ENCODE data around the gene ARMH1.
"Not testable (repeated sequence)": the region's sequence is repeated elsewhere in the genome, so short reads cannot be mapped to it uniquely, and the experiment has no call there.

The ARMH1 gene

DNA sequence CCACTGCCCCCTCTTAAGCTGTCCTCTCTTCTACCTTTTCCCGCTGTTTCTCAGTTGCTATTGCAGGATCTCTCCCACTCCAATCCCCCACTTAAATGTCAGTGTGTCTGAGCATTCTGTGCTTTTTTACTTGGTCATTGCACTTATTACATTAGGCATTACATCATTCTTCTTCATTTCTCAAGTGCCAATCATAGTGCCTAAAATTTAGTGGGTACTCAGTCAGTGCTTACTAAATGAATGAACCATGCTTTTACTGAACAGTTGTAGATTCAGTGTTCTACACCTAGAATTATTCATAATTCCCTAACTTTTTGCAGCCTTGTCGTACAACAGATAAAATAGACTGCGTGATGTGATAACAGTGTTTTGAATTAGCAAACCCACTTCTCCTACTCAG is 19.4 kb downstream of the ARMH1 start:
- DNase-seq (ENCODE audit: low read depth in 2 of 2, low spot score in 1 of 2), result no peak

DNA sequence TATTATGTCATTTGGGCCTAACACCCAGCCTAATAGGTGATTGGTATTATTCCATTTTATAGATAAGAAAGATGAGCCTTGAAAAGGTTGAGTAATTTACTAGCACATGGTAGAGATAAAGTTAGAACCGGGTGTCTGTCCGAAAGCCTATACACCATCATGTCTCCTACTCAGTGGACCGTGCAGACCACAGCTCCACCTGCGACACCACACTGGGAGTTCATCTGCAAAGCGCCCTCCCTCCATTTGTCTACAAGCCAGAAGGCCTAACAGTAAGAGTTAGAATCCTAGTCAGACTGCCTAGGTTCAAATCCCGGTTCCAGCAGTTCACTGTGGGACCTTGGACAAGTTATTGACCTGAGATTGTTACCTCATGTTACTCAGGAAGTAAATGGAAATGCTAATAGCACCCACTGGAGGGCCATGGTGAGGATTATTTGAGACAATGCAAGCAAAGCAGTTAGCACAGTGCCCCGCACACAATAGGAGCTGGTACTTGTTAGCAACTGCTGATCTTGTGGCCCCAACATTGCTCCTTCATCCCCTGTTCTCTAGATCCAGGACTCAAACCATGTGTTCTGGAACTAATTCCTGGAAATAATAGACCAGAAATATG is 20.5 kb downstream of the ARMH1 start:
- no peak for DNase-seq (ENCODE audit: low read depth in 2 of 2, low spot score in 1 of 2)

DNA sequence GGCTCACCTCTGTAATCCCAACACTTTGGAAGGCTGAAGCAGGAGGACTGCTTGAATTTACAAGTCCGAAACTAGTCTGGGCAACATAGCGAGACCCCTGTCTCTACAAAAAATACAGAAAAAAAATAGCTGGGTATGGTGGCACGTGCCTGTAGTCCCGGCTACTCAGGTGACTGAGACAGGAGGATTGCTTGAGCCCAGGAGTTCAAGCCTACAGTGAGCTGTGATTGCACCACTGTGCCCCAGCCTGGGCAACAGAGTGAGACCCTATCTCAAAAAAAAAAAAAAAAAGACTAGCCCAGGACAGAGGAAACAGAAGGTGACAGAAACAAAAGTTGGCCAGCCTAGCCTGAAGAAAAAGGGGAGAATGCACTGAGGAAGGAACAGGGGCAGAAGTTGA is 21.2 kb downstream of the ARMH1 start:
- DNase-seq (ENCODE audit: low read depth in 2 of 2, low spot score in 1 of 2), result no peak

DNA sequence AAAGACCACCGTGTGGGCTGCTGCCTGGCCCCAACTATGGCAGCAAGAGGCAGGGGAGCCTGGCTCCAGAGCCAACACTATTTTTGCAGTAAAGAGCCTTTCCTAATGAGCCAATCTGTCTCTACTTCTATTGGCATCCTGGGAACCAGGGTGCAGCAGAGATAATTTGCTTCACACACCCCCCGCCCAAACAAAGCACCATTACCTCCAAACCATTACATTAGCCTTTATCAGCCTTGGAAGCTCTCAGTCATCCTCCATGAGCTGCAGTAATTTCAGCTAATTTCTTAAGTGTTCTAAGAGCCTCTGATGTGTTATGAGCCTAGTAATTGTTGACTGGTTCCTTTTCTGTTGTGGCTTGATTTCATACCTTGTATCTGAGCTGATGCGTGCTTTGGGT is 21.6 kb downstream of the ARMH1 start:
- DNase-seq (ENCODE audit: low read depth in 2 of 2, low spot score in 1 of 2), result no peak

DNA sequence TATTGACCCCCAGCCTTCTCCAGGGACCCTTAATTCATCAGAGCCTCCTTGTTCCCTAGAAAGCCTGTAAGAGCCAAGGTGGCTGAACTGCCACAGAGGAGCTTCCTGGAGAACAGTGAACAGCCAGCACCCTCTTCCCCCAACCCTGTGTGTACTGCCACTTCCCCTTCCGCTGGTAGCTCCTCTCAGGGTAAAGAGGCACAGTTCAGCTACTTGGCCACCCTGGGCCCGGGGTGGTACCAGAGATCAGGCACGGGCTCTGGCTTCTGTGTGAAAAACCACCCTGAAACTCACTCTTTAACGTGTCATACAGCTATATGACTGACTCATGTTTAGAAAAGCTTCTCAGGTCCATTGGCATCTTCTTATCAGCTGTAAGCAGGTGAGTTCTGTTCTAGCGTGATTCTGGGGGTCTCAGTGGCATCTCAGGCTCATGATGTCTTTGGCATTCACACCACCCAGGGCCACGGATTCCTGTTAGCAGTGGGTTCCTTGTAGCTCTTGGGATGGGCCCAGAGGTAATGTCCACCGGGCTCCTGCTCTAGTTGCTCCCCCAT is 22.4 kb downstream of the ARMH1 start:
- DNase-seq (ENCODE audit: low read depth in 2 of 2, low spot score in 1 of 2), result no peak

DNA sequence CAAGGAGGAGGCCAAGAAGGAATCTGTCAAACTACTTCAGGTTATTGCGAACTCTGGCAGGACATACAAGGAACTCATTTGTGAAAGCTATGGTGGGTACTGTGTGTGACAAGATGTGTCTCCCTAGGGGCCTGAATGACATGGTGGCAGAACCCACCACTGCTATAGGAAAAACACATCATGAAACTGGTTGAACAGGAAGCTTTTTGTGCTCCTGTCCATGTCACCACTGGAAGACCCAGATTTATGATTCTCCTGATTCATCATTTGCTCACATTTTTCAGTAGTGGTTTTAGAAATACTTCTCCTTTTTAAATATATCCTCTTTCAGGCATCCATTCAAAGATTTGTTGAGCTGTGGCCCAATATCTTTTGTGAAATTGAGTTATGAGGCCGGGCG is 23.6 kb downstream of the ARMH1 start:
- no peak for DNase-seq (ENCODE audit: low read depth in 2 of 2, low spot score in 1 of 2)

DNA sequence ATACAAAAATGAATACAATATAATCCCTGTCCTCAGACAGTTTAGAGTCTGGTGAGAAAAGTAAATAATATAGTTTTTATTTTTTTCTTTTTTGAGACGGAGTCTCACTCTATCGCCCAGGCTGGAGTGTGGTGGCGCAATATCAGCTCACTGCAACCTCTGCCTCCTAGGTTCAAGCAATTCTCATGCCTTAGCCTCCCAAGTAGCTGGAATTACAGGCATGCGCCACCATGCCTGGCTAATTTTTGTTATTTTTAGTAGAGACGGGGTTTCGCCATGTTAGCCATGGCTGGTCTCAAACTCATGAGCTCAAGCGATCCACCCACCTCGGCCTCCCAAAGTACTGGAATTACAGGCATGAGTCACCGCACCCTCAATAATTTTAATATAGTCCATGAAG is 24.9 kb downstream of the ARMH1 start:
- not testable (repeated sequence) for DNase-seq (ENCODE audit: low read depth in 2 of 2, low spot score in 1 of 2)

DNA sequence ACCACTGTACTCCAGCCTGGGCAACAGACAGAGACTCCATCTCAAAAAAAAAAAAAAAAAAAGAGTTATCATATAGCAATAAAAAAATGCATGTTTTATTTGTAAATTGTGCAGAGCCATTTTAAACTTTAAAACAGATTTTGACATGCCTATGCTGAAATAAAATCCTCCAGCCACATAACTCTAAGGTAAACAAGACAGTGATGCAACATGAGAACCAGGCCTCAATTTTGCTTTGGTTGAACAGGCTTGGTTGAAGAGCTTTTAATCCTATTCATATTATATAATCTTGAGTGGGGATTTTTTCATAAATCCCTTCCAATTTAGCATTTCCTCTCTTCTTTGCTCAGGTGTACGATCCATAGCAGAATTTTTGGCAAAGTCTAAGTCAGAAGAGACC is 26.1 kb downstream of the ARMH1 start:
- DNase-seq (ENCODE audit: low read depth in 2 of 2, low spot score in 1 of 2), result no peak

DNA sequence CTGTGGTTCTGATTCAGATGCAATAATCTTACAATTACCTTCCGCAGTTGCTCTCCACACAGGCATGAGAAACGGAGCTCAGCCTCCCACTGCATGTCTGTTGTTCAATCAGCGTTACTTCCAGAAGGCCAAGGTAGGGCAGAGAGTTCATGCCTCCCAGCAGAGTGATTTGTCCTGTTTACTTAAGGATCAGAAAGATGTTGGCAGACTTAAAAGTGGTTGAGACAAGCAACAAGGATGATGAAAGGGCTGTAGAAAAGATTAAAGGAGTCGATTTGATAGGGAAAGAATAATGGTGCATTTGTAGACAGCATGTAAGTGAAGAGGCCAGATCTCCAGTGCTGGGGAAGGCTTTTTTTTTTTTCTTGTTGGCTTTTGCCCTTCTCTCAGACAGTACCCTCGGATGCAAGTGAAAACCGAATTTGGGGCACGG is 26.6 kb downstream of the ARMH1 start:
- DNase-seq (ENCODE audit: low read depth in 2 of 2, low spot score in 1 of 2), result no peak

DNA sequence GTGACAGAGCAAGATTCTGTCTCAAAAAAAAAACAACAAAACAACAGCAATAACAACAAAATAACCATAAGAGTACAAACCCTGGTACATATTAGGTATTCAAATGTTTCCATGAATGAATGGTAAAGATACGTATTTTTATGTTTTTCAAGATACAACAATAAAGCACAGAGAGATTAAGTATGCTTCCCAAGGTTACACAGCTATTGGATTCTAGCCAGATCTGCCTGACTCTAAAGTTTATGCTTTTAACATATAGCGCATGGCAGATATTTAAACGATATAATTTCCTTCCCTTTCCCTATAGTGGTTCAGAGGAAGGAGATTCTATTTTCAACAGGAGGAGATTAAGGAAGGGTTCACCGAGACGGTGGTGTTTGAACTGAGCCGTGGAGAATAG is 31.0 kb downstream of the ARMH1 start:
- no peak for DNase-seq (ENCODE audit: low read depth in 2 of 2, low spot score in 1 of 2)

DNA sequence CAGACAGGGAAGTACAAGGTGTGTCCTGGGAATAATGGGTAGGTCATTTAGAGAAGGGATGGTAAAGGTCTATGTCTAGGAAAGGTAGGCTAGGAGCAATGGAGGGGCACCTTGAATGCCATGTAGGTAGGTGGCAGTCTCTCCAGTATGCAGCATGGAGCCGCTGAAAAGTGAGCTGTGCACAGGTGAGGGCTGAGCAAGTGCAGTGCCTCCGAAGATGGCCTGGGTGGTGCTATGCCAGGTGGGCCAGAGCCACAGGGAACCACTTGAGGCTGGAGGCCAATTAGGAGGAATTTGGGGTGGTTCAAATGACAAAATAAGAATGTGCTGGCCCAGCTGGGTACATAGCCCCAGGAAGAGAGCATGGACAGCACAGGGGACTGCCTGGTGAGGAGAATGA is 31.4 kb downstream of the ARMH1 start:
- no peak for DNase-seq (ENCODE audit: low read depth in 2 of 2, low spot score in 1 of 2)

DNA sequence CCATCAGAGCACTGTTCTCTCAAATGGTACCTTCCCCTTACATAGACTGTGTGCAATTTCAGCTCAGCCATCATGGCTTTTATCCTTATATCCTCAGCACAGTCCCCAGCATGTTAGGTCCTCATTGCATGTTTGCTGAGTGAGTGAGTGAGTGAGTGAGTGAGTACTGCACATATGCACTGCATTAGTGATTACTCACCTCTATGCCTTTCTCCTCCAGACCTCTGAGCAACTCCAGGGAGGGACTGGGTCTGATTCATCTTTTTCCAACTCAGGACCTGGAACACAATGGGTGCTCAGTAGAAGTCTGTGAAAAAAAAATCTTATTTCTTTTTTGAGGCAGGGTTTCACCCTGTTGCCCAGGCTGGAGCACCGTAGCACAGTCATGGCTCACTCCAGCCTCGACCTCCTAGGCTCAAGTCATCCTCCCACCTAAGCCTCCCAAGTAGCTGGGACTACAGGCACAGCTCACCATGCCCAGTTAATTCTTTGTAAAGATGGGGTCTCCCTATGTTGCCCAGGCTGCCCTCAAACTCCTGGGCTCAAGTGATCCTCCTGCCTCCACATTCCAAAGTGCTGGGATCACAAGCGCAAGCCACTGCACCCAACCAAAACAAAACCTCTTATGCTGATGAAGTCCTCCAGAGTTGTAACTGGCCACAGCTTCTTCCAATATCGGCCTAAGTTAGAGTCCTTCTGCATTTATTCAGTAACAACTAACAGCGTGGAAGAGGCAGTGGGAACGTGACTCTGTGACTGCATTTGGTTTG is 32.8 kb downstream of the ARMH1 start:
- no peak for DNase-seq (ENCODE audit: low read depth in 2 of 2, low spot score in 1 of 2)

DNA sequence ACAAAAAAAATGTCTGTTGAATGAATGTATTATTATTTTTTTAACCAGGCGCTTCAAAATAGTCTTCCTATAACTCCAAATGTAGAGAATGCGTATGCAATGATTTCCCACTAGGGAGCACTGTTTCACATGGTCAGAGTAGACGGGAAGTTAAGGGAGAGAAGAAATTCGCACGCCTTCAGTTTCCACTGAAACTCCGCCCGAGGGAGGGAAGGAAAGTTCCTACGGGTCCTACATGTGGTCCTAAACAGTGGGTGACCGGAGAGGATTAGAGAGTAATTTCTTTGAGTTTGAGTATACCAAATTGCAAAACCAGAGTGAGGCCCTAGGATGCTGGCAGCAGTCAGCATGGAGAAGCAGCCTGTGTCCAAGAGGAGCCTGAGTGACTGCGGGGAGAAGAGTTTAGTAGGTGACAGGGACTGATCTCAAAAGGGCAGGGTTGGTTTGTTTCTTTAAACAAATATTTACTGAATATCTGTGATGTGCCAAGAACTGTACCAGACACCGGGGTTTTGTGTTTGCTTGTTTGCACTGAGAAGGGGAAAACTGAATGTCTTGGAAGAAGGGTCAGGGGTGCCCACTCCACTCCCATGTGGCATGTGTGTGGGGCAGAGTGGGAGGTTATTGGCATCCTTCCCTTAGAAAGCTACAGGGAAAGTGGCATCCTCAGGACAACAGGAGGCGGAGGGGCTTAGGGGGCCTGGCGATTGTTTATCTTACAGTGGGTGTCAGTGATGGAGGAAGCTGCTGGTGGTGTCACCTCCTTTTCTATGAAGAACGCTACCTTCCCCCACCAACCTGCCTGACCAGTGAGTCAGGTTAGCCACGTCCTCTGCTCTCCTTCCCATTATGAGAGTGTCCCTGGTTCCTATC is 33.7 kb downstream of the ARMH1 start:
- DNase-seq (ENCODE audit: low read depth in 2 of 2, low spot score in 1 of 2), result no peak

DNA sequence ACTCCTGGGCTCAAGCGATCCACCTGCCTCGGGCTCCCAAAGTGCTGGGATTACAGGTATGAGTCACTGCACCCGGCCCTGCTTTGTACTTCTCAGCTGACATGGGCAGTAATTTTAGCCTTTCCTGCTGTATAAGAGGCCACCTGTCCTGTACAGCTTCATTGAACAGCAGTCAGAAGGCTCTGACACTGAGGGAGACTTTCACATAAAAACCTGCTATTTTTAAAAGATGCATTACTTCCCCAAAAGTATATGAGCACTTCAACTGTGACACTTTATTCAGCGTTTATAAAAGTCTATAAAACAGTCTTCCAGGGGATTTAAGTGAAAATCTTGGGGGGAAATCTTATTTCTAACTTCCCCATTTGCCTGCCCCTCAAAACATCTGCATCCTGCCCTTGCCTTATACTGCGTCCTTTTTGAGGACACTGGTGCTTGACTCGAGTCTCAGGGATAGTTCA is 38.8 kb downstream of the ARMH1 start:
- no peak for DNase-seq (ENCODE audit: low read depth in 2 of 2, low spot score in 1 of 2)

DNA sequence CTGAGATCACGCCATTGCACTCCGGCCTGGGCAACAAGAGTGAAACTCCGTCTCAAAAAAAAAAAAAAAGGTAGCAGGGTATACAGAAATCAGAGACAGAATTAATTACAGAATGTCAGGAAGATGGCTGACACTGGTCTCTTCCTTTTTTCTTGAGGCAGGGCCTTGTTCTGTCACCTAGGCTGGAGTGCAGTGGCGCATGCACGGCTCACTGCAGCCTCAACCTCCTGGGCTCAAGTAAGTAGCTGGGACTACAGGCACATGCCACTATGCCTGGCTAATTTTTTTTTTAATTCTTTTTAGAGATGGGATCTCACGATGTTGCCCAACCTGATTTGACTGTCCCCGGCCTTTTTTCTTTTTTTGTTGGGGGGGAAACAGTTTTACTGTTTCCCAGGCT is 40.0 kb downstream of the ARMH1 start:
- no peak for DNase-seq (ENCODE audit: low read depth in 2 of 2, low spot score in 1 of 2)

DNA sequence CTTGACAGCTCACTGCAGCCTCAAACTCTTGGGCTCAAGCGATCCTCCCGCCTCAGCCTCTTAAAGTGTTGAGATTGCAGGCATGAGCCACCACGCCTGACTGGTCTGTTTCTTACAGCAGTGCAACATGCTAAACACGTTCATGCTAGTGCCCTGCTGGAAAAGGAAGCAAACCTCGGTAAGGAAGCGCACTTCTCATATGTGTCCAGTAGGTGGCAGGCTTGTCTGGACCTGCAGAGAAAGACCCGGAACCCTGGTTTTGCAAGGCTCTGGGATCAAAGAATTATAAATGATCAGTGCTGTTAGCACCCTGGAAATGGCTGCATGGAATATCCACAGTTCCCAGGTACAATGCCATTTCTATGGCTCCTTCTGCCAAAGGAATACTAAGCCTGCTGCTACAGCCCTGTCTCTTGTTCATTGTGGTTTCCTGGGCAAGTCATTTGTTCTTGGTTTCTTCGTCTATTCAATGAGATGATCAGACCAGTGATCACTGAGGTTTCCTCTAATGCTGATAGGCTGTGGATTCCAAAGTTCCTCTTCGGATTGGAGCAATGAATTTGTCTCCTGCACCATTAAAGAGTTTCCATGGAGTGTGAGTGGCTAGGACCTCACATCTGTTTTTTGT is 40.5 kb downstream of the ARMH1 start:
- peak in 1 of 2 donors; percentile 29 for DNase-seq (ENCODE audit: low read depth in 2 of 2, low spot score in 1 of 2)

DNA sequence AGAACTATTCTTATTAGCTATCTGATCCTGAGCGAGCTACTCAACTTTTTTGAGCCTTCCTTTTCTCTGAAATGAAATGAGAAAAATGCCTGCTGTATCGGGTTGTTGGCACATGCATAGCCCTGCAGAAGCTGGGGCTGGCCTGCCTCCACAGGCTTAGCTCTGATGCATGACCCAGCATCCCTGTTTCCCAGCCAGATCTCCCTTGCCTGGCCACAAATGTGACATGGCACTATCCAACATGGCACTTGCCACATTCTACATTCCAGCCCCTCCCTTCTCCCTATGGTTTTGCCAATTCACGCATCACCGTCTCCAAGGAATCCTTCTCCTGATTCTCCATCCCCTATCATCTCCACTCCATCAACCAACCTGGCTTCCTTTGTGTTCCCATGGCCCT is 42.6 kb downstream of the ARMH1 start:
- DNase-seq (ENCODE audit: low read depth in 2 of 2, low spot score in 1 of 2), result no peak

DNA sequence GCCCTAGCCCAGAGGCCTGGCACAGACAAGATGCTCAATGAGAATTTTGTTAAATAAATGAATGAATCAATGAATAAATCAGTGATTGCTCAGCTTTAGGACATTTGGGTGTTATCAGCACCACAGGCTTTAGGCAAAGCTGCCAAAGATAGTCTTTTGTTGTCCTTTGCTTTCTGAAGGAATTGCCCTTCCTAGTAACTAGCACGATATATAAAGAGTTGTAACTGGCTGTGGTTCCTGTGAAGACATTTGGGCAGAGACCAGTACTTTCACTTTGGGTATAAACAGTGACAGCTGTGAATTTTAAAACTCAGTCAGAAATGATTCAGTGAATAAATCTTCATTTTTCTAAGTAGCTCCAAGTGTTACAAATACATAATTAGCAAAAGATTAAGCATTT is 43.1 kb downstream of the ARMH1 start:
- DNase-seq (ENCODE audit: low read depth in 2 of 2, low spot score in 1 of 2), result no peak

DNA sequence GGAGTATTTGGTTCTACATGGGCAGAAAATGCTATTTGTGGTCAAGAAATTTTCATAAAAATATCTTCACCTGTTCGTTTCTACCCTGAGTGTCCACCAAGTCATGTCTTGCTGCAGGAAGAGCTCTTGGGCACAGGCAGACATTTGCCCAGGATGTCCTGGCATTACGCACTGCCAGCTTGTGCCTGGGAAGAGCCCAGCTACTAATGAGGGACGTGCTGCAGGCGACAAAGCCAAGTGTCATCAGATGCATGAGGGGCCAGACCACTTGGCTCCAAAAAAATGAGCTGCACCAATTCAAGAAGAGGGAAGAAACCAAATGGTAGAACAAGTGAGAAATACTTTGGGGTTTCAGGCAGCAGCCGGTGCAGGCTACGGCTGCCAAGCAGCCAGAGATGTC is 43.6 kb downstream of the ARMH1 start:
- no peak for DNase-seq (ENCODE audit: low read depth in 2 of 2, low spot score in 1 of 2)

DNA sequence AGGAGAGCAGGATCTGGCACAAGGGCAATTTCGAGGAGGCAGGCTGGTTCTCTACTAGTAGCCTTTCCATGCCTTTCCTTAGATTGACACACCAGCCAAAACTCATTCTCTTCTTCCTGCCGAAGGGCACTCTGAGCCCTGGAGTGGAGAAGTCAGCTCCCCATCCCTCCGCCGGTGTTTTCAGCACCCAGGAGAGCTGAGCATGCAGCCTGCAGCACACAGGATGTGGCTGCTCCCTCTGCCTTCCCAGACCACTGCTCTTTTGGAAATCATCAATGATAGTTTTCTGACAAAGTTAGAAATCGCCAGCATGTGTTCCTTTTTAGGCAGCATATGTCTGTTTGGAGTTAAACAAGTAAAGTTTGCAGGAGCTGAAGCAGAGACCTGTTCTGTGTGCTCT is 44.8 kb downstream of the ARMH1 start:
- no peak for DNase-seq (ENCODE audit: low read depth in 2 of 2, low spot score in 1 of 2)

DNA sequence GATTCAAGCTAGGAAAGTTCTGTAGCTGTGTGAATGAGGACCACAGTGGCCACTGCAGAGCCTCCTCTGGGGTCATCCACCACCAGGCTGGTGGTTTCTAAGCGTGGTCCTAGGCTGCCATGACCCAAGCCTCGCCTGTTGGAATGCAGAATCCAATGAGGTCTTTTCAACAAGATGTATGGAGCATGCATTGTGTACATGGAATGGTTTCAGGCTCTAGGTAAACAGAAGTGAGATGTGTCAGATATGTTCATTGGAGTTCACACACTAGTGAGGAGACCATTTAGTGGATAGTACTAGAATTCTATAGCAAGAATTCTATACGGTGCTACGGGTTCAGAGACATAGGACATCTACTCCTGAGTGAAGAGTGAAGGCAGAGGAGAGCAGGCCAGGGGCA is 45.8 kb downstream of the ARMH1 start:
- DNase-seq (ENCODE audit: low read depth in 2 of 2, low spot score in 1 of 2), result no peak

Data from stimulated activated CD8-positive, alpha-beta memory T cell treated with anti-CD3 and anti-CD28 coated beads, Interleukin-4, amount 100 ng/mL, for 1 hour (primary cell).